A549 (cell line): ENCODE results near the gene CNIH1.

Source experiments
- BHLHE40 ChIP-seq: IDR thresholded peaks from 2 replicates; pipeline ENCODE4 v1.6.1; 2012; ENCODE audit warnings: low read depth, low read length, inconsistent platforms
- EP300 ChIP-seq, 2 experiments: fragments of >200 bp; sonication (Bioruptor Twin); formaldehyde crosslinking; IDR thresholded peaks; 2 replicates in 1 of 2; 3 replicates in 1 of 2; pipeline ENCODE4 v1.6.1; 2016 to 2017
- MAFK ChIP-seq: fragments of 450-650 bp; IDR thresholded peaks from 2 replicates; pipeline ENCODE4 v1.6.1; 2014; ENCODE audit not compliant: partially characterized antibody
- MAX ChIP-seq: IDR thresholded peaks from 2 replicates; pipeline ENCODE4 v1.6.1; 2012
- NPAS2 ChIP-seq: fragments of 250-450 bp; sonication (Bioruptor Pico); IDR thresholded peaks from 2 replicates; pipeline ENCODE4 v1.8.0; 2022; ENCODE audit warnings: mild to moderate bottlenecking, moderate library complexity, borderline replicate concordance

- TF ChIP-seq MAFK (no peak), BHLHE40 (no peak), MAX (no peak), EP300 (IDR thresholded peaks at IDR 0.05) (no peak), NPAS2 (CRISPR knock-in tag) (no peak)
These were observed 29.8 kb downstream of the CNIH1 start for GRCh38 chr14:54411371-54411770.
